Midbrain (tissue), 1 donor: ENCODE measurements around the gene POM121.
"Not testable (repeated sequence)": the region's sequence is repeated elsewhere in the genome, so short reads cannot be mapped to it uniquely, and the experiment has no call there.

Experiments used
- DNase-seq: peaks from one replicate; lab custom pipeline; 2025; lab: John Stamatoyannopoulos, UW

The POM121 gene

DNA sequence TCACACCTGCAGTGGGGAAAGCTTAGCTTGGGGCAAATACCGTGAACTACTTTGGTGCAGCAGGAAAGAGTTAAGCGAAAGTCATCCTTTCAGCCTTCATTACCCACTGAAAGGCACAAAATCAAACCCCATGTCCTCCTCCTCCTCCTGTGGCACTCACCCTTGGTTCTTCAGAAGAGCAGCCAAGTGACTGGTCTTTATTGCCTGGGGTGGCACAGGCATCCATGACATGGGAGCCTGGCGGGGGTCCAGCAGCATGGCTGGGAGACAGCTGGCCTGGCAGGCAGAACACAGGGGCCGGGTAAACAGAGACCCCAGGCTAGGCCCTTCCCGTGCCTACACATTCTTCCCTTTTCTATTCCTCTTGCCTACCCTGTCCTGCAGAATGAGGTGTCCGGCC is 24.8 kb downstream of the POM121 start:
- DNase-seq, result not testable (repeated sequence)

DNA sequence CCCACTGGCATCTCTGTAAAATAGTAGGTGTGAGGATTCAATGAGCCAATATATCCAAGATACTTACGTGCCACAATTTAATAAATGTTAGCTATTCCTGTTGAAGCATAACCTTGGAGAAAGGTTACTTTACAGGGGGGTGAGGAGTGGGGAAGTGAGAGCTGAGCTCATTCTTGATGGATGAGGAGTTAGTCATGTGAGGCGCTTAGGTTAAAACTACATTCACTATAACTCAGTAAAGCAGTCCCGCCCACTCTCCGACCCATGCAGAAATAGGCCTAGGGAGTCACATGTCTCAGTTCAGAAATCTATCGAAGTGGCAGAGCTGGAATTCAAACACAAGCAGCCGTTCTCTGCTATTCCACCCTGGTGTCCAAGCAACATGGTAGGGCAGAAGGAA is 25.5 kb downstream of the POM121 start:
- not testable (repeated sequence) for DNase-seq

DNA sequence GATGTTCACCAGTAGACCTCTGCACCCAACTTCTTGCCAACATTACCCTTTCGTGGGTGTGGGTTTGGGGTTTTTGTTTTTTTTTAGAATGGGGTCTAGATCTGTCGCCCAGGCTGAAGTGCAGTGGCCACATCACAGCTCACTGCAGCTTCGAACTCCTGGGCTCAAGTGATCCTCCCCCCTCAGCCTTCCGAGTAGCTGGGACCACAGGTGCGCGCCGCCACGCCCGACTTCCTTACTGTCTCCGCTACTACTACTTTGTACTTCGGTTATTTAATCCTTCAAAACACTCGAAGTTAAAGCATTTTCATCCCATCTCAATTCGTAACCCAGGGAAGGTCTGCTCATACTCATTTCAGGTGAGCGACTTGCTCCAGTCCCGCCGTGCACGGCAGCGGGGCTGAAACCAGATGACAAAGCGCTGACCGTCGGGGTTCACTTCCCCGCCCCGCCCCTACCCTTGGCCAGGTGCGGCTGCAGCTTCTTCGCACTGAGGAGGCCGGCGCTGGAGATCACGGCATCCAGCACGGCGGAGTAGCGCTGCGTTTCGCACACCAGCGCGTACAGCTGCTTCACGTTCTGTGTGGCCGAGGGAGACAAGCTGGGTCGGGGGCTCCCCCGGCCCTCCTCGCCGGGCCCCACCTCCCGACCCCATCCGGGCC is 29.1 kb downstream of the POM121 start:
- not testable (repeated sequence) for DNase-seq

GRCh38 chr7:72954563-72955198 is 29.8 kb downstream of the POM121 start:
- not testable (repeated sequence) for DNase-seq

- DNase-seq, result not testable (repeated sequence)
Measured at GRCh38 chr7:72960029-72960428, 35.1 kb downstream of the POM121 start.

- DNase-seq, result not testable (repeated sequence)
Measured at GRCh38 chr7:72960626-72961345, 35.9 kb downstream of the POM121 start.

GRCh38 chr7:72961346-72961650 is 36.4 kb downstream of the POM121 start:
- DNase-seq, result not testable (repeated sequence)

DNA sequence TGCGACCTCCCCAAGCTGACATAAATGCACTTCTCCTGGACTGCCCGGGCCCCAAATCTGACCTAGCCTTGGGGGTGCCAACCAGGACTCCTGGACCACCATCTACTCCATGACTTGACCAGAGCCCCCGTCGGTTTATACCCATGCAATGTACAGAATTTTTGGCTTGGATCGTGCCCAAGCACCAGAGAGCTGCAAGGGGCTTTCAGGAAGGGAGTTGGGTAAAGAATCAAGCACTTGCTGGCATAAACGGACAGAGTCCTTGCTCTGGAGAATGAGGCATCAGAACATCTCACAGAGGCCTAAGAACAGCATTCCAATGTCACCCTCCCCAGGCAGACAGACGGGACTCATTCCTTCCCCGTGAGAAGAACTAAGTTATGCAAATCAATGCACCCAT is 38.2 kb downstream of the POM121 start:
- not testable (repeated sequence) for DNase-seq

GRCh38 chr7:72965186-72965975 is 40.5 kb downstream of the POM121 start:
- not testable (repeated sequence) for DNase-seq

DNA sequence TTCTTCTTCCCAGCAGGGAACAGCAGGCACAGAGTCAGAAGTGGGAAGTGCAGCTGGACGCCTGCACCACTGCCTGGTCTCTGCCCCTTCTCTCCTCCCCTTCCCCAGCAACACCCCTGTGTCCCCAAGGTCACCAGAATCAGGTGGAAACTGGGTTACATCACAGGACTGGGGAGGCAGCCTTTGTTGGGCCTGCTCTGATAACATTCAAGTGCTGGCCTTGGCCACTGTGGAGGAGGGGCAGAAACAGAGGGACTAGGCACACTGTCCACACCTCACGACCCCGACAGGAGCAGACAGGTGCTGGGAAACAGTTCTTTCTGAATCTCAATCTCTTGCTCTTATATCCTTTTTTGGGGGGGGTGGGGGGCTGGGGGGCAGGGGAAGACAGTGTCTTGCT is 42.0 kb downstream of the POM121 start:
- DNase-seq, result not testable (repeated sequence)

DNA sequence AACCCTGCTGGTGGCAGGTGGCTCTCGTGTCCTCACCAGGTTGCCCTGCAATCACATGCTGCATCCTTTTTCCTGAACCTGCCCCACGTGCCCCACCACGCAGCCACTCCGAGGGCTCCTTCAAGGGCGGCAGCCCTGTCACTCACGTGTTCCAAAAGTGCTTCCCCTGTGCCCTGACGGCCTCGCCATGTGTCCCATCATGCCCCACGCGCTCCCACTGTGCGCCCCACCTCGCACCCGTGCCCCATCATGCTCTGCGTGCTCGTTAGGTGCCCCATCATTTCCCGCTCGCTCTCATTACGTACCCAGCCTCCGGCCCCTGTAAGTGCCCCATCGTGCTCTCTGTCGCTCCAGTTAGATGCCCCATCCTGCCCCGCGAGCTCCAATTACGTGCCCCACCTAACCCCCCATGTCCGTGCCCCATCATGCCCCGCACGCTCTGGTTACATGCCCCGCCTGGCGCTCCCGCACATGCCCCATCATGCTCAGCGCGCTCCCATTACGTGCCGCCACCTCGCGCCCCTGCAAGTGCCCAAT is 44.2 kb downstream of the POM121 start, which contains the start of gene TRIM74:
Gene TRIM74, minus strand, starts transcription at position 487 of the 537 bp plus-strand sequence. CDS start 3,309 bp downstream, outside the sequence.
- DNase-seq, result not testable (repeated sequence)

DNA sequence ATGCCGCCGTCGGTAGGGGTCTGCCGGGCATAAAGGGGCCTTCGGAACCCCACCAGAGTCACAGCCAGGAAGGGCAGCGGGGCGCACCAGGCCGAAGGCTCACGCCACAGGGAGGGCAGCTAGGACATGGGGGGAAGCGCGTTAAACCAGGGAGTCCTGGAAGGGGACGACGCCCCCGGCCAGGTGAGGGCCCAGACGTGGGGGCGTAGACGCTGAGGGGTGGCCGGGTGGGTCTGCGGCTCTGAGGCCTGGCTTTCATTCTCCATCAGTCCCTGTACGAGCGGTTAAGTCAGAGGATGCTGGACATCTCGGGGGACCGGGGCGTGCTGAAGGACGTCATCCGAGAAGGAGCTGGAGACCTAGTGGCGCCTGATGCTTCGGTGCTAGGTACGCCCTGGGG is 44.8 kb downstream of the POM121 start:
- not testable (repeated sequence) for DNase-seq

DNA sequence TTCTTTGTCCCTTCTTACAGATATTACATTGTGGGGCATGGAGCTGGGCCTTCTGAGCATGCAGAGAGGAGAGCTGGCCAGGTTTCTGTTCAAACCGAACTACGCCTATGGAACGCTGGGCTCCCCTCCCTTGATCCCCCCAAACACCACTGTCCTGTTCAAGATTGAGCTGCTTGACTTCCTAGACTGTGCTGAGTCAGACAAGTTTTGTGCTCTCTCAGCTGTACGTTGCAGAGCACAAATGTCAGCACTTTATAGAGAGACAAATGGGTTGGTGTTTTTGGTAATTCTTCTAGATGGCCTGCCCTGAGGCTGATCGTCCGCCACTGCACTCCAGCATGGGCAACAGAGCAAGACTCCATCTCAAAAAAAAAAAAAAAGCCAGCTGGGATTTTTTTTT is 46.6 kb downstream of the POM121 start:
- DNase-seq, result not testable (repeated sequence)

GRCh38 chr7:72974781-72975180 is 49.9 kb downstream of the POM121 start:
- not testable (repeated sequence) for DNase-seq

- not testable (repeated sequence) for DNase-seq
Measured at GRCh38 chr7:72975656-72976286, 50.9 kb downstream of the POM121 start.

DNA sequence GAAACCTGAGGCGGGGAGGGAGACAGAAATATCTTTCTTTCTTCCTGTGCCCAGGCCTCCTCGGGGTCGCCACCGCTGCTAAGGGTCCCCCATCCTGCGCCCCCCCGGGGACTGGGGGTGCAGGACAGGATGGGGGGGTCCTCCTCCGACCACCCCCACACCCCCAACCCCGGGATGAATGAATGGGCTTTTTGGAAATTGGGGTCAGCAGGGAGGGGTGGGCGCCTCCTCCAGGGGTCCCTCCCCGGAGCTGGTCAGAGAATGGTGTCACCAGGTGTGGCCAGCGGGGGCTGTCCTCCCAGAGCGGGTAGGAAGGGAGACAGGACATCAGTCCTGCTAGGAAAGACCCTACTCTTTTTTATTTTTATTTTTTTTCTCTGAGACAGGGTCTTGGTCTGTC is 51.5 kb downstream of the POM121 start:
- not testable (repeated sequence) for DNase-seq

- not testable (repeated sequence) for DNase-seq
Measured at GRCh38 chr7:72980382-72980781, 55.5 kb downstream of the POM121 start.

DNA sequence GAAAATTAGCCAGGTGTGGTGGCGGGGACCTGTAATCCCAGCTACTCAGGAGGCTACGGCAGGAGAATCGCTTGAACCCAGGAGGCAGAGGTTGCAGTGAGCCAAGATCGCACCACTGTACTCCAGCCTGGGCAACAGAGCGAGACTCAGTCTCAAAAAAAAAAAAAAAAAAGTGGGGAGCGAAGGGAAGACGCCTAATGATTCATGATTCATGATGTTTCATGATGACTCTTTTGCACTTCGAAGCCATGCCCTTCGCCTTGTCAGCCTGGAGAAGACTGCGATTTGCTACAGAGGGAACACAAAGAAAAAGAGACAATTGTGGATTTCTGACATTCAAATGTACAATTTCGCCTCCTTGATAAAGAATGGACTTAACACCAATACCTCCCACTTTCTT is 57.2 kb downstream of the POM121 start:
- not testable (repeated sequence) for DNase-seq

DNA sequence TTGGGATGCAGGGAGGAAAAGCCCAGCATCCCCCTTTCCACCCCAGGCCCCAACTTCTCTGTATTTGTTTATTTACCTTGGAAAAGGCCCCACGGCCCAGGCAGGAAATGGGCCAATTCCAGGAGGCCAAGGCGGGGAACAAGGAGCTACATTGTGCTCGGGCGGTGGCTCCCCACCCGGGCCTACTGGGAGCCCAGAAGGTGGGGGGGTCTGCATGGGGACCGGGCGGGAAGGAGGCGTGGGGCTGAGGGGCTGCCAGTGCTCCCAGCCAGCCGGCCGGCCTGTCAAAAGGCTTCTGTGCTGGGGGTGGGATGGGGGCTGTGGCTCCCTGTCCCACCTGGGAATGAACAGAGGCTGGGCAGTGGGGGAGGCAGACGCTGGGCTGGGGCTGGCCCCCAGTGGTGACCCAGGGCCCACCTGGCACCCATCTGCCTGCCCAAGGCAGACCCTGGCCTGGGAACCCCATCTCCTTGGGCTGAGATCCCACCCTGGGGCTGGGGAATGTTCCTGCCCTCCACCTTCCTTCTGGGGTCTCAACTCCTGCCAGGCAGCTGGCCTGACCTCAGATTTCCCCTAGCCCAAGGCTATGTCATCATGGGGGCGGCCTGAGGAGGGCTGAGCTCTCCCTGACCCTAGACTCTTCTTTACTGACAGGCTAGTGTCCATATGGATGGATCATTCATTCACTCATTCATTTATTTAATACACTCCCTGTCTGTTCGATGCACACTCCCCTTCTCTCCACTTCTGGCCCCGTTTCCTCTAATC is 65.4 kb downstream of the POM121 start:
- not testable (repeated sequence) for DNase-seq

- DNase-seq, result not testable (repeated sequence)
Measured at GRCh38 chr7:72995484-72995883, 70.6 kb downstream of the POM121 start.
